ENCODE results near the gene C2CD2L. TPM values are rescaled to one million over a fixed set of nuclear protein-coding genes. Genes with fewer than 3 reads are reported as not detected.

Gene C2CD2L
- total and polyA plus RNA-seq, 2 of the 4 experiments (the other 2 are of a cell fraction), result 2.2 to 8.7 TPM

GRCh38 chr11:119115484-119116234 lies 8.5 kb downstream of the C2CD2L start:
- in situ Hi-C loops (cut with MboI; ENCODE audit: low sequenced_read_pairs), result no loop called here
- H2BK15ac ChIP-seq (ENCODE audit: low read depth, low read length), result no peak overlapping the region
- no peaks in the 10 kb centered on the region for H3K9me3 ChIP-seq (ENCODE audit: control insufficient read depth, insufficient read depth, low read length)
- peaks cover 0 to 3% of the 10 kb centered on the region in 2 experiments; a peak in 1 of 4 replicates for H3K79me1 ChIP-seq (ENCODE audit: low read depth in 1 of 2, low read length in 2 of 2)
- ChIA-PET CTCF (interaction anchor here (0.6 kb wide), 1 partner anchor 81 kb away, joined by 3 read pairs; no protein-coding TSS in a partner anchor), POLR2A (ENCODE audit: unreplicated experiment) (no interaction called here)
- H2AFZ ChIP-seq (replicated peaks; ENCODE audit: low read length, poor library complexity), result no peak overlapping the region
- no peaks in the 10 kb centered on the region; the same call in 1 of the 2 replicates for H3K4me1 ChIP-seq (ENCODE audit: control insufficient read depth, insufficient read depth, low read length)
- no peak overlapping the region for H3K4me2 ChIP-seq (ENCODE audit: low read depth, low read length)
- no peak overlapping the region for H2BK120ac ChIP-seq (ENCODE audit: low read depth, low read length)
- intact Hi-C loops (cut with micrococcal nuclease), result no loop called here
- H2AK5ac ChIP-seq (ENCODE audit: low read depth, low read length), result no peak overlapping the region
- no peak overlapping the region for H3K18ac ChIP-seq (ENCODE audit: low read depth, low read length)
- H4K20me1 ChIP-seq (ENCODE audit: insufficient read depth, low read length), result no peaks in the 10 kb centered on the region
- H2BK5ac ChIP-seq (ENCODE audit: low read depth, low read length, poor library complexity, severe bottlenecking), result no peak overlapping the region
- no peak overlapping the region for H3K9ac ChIP-seq (ENCODE audit: low read depth, low read length)
- H4K91ac ChIP-seq (ENCODE audit: insufficient read depth, low read depth, low read length), result no peak overlapping the region
- dilution Hi-C loops (cut with HindIII; ENCODE audit: low sequenced_read_pairs, unreplicated experiment), result no loop called here
- no peak overlapping the region for H3K4me3 ChIP-seq (ENCODE audit: insufficient read depth, low read depth, low read length)
- no peak overlapping the region for H3K27ac ChIP-seq (ENCODE audit: insufficient read depth, low read length)
- H4K8ac ChIP-seq (ENCODE audit: low read depth in 2 of 2, low read length in 2 of 2), result no peak overlapping the region
- 83% methylated on average over 17 of the region's 24 CpGs; no CpG with 5 or more reads in 1 of the 2 experiments for WGBS, 2 experiments (ENCODE audit: extremely low coverage in 2 of 2, insufficient read length in 1 of 2)
- no peak overlapping the region for H3K4ac ChIP-seq (ENCODE audit: low read depth, low read length)
- H3K56ac ChIP-seq (ENCODE audit: extremely low read depth, insufficient read depth, low read length), result no peak overlapping the region
- H4K5ac ChIP-seq (ENCODE audit: low read depth, low read length), result no peak overlapping the region
- no peak overlapping the region for H3K23ac ChIP-seq (ENCODE audit: low read depth, low read length)
- no peak for ATAC-seq (ENCODE audit: low read depth)
- H3K36me3 ChIP-seq (ENCODE audit: control insufficient read depth, insufficient read depth, low read length), result peaks cover 34% of the 10 kb centered on the region
- H3K14ac ChIP-seq (replicated peaks; ENCODE audit: low read depth, low read length), result no peak overlapping the region
- no peak overlapping the region for H2AK9ac ChIP-seq (replicated peaks; ENCODE audit: low read depth, low read length, poor library complexity)
- BruUV-seq (replicated peaks), result no TSS peak
- no peaks in the 10 kb centered on the region for H3K27me3 ChIP-seq (ENCODE audit: control insufficient read depth, insufficient read depth, low read length)
- DNase-seq, result no peak
- H2BK20ac ChIP-seq (ENCODE audit: low read depth, low read length), result no peak overlapping the region
- peaks cover 3% of the 10 kb centered on the region; the same call in 1 of the 2 replicates for H3K9me1 ChIP-seq (ENCODE audit: insufficient read depth, low read length)
- TF ChIP-seq MAZ (IDR thresholded peaks at IDR 0.05; ENCODE audit: borderline replicate concordance, low read depth, low read length) (no peak), SMC3 (IDR thresholded peaks at IDR 0.05; ENCODE audit: low read depth, low read length) (no peak), NFE2L2 (IDR thresholded peaks at IDR 0.05; ENCODE audit: low read depth, low read length) (no peak), FOS (IDR thresholded peaks at IDR 0.05; ENCODE audit: low read depth, low read length) (no peak), MXI1 (IDR thresholded peaks at IDR 0.05; ENCODE audit: borderline replicate concordance, low read depth, low read length) (no peak), CEBPB (IDR thresholded peaks at IDR 0.05; ENCODE audit: low read depth, low read length) (no peak), RFX5 (IDR thresholded peaks at IDR 0.05; ENCODE audit: low read depth, low read length) (no peak), USF2 (IDR thresholded peaks at IDR 0.05; ENCODE audit: low read depth, low read length) (no peak), MAFK (IDR thresholded peaks at IDR 0.05; ENCODE audit: low read depth, low read length) (no peak), RAD21 (IDR thresholded peaks at IDR 0.05; ENCODE audit: low read length) (no peak), RCOR1 (IDR thresholded peaks at IDR 0.05; ENCODE audit: insufficient replicate concordance, low read length) (no peak), POLR2A (IDR thresholded peaks at IDR 0.05; ENCODE audit: low read depth, low read length) (no peak), ELK1 (IDR thresholded peaks at IDR 0.05; ENCODE audit: borderline replicate concordance, low read depth, low read length) (no peak), BHLHE40 (IDR thresholded peaks at IDR 0.05; ENCODE audit: low read depth, low read length) (no peak)
- TF ChIP-seq, protein P1, sequence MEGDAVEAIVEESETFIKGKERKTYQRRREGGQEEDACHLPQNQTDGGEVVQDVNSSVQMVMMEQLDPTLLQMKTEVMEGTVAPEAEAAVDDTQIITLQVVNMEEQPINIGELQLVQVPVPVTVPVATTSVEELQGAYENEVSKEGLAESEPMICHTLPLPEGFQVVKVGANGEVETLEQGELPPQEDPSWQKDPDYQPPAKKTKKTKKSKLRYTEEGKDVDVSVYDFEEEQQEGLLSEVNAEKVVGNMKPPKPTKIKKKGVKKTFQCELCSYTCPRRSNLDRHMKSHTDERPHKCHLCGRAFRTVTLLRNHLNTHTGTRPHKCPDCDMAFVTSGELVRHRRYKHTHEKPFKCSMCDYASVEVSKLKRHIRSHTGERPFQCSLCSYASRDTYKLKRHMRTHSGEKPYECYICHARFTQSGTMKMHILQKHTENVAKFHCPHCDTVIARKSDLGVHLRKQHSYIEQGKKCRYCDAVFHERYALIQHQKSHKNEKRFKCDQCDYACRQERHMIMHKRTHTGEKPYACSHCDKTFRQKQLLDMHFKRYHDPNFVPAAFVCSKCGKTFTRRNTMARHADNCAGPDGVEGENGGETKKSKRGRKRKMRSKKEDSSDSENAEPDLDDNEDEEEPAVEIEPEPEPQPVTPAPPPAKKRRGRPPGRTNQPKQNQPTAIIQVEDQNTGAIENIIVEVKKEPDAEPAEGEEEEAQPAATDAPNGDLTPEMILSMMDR (conservative IDR thresholded peaks at IDR 0.05; ENCODE audit: low read depth, low read length), result no peak
